Measurements from ENCODE around the gene S100A12.

The S100A12 gene

DNA sequence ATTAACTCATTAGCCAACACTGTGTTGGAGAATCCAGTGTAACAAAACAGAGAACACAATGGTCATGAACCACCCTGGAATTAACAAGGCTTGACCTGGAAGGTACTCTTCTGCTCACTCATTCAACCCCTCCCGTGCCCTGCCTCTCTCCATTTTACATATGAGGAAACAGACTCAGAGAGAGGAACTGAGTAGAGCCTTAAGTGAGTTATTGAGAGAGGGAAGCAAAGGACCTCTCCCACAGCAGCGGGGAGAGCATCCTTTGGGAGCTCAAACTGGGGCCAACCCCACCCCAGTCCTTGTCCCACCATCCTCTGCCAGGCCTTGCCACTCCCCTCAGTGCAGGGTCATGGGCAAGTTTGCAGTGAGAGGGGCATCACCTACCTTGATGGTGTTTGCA, 1.4 kb downstream of the S100A12 start:
- no peak overlapping the region for H3K4me3 ChIP-seq (replicated peaks in 1 of 2; ENCODE audit: low read depth in 2 of 2, low read length in 2 of 2)
- DNase-seq (ENCODE audit: low read depth in 2 of 2): no peak
- TF ChIP-seq, protein P1, sequence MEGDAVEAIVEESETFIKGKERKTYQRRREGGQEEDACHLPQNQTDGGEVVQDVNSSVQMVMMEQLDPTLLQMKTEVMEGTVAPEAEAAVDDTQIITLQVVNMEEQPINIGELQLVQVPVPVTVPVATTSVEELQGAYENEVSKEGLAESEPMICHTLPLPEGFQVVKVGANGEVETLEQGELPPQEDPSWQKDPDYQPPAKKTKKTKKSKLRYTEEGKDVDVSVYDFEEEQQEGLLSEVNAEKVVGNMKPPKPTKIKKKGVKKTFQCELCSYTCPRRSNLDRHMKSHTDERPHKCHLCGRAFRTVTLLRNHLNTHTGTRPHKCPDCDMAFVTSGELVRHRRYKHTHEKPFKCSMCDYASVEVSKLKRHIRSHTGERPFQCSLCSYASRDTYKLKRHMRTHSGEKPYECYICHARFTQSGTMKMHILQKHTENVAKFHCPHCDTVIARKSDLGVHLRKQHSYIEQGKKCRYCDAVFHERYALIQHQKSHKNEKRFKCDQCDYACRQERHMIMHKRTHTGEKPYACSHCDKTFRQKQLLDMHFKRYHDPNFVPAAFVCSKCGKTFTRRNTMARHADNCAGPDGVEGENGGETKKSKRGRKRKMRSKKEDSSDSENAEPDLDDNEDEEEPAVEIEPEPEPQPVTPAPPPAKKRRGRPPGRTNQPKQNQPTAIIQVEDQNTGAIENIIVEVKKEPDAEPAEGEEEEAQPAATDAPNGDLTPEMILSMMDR (IDR thresholded peaks at IDR 0.05; ENCODE audit: low read depth, low read length): no peak

DNA sequence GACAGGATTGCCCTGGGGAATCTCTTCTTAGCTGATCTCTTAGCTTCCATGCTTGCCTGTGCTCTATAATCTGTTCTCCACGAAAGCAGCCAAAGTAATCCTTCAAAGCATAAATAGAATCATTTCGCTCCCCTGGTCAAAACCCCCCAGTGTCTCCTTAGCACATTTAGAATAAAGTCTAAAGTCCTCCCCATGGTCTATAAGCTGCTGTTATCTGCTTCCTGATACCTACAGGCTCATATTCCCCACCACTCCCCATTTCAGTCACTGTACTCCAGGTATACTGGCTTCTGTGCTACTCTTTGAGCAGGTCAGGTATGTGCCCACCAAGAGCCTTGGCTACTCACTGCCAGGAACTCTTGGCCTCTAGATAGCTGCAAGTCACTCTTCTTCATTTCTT, 2.9 kb downstream of the S100A12 start:
- TF ChIP-seq, protein P1 (IDR thresholded peaks at IDR 0.05; ENCODE audit: low read depth, low read length): no peak
- no peak overlapping the region for H3K4me3 ChIP-seq (replicated peaks in 1 of 2; ENCODE audit: low read depth in 2 of 2, low read length in 2 of 2)
- no peak for DNase-seq (ENCODE audit: low read depth in 2 of 2)

- H3K4me3 ChIP-seq (replicated peaks in 1 of 2; ENCODE audit: low read depth in 2 of 2, low read length in 2 of 2): no peak overlapping the region
- TF ChIP-seq, protein P1 (IDR thresholded peaks at IDR 0.05; ENCODE audit: low read depth, low read length): no peak
These were observed 4.2 kb downstream of the S100A12 start for GRCh38 chr1:153371231-153371630.

DNA sequence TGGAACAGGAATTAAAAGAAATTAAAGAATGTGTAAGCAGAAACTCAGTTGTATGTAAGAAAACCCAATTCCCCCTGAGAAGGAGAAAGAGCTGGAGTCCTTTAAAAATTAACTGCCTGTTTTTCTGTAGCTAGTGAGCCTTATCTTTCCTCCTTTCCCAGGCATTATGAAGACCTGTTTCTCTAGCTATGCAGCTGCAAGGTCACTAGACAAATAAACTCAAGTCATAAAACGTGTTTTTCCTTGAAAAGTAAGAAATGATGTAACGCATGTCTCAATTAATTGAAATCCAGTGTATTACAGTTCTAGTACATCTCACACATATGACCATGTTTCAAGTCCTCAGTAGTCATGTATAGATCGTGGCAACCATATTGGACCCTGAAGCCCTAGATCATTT, 5.3 kb downstream of the S100A12 start:
- DNase-seq (ENCODE audit: low read depth in 2 of 2): no peak
- TF ChIP-seq, protein P1 (IDR thresholded peaks at IDR 0.05; ENCODE audit: low read depth, low read length): no peak
- no peak overlapping the region for H3K4me3 ChIP-seq (replicated peaks in 1 of 2; ENCODE audit: low read depth in 2 of 2, low read length in 2 of 2)

More at GRCh38 chr1:153371231-153371630, 4.2 kb downstream of the S100A12 start:
- no peak for DNase-seq (ENCODE audit: low read depth in 2 of 2)

DNA sequence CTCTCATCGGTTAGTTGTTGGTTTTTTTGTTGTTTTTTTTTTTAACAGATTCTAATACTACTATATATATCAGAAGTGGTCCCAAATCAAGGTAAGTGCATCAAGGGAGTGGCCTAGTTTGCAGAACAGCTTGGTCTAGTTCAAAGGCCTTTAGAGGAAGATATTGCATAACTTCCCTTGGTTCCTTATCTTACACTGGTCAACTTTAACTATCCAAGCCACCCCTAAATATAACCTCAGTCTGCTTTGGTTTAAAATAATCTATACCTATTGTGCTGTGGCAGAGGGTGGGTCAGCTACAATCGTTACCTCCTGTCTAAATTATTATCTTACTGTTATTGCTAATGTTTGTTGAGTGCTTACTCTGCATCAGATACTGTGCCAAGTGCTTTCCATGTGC, 6.9 kb downstream of the S100A12 start:
- DNase-seq (ENCODE audit: low read depth in 2 of 2): no peak
- TF ChIP-seq, protein P1 (IDR thresholded peaks at IDR 0.05; ENCODE audit: low read depth, low read length): no peak
- no peak overlapping the region for H3K4me3 ChIP-seq (replicated peaks in 1 of 2; ENCODE audit: low read depth in 2 of 2, low read length in 2 of 2)

DNA sequence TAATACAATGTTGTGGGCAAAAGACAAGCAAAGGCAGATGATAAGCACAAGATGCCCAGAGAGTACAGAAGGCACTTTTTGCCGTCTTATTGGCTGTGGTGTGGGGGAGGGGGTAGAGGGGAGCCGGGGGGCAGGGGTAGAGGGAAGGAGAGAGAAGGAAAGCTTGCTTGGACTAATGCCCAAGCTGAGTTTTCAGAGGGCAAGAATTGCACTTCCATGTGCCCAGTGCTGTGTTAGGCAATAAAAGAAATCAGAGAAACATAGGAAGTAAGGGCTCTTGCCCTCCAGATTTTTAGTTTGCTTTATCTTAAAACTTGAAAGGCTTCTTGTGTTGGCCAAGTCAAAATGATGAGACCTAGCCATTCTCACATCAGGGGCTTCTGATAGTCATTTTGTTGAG, 8.3 kb downstream of the S100A12 start:
- DNase-seq (ENCODE audit: low read depth in 2 of 2): no peak
- TF ChIP-seq, protein P1 (IDR thresholded peaks at IDR 0.05; ENCODE audit: low read depth, low read length): no peak
- H3K4me3 ChIP-seq (replicated peaks in 1 of 2; ENCODE audit: low read depth in 2 of 2, low read length in 2 of 2): no peak overlapping the region

- no peak overlapping the region for H3K4me3 ChIP-seq (replicated peaks in 1 of 2; ENCODE audit: low read depth in 2 of 2, low read length in 2 of 2)
- TF ChIP-seq, protein P1 (IDR thresholded peaks at IDR 0.05; ENCODE audit: low read depth, low read length): no peak
- DNase-seq (ENCODE audit: low read depth in 2 of 2): no peak
These were observed 9.2 kb downstream of the S100A12 start for GRCh38 chr1:153366261-153366660.

All from cardiac fibroblast (primary cell).